ENCODE results near the gene ACKR3.

Gene ACKR3

DNA sequence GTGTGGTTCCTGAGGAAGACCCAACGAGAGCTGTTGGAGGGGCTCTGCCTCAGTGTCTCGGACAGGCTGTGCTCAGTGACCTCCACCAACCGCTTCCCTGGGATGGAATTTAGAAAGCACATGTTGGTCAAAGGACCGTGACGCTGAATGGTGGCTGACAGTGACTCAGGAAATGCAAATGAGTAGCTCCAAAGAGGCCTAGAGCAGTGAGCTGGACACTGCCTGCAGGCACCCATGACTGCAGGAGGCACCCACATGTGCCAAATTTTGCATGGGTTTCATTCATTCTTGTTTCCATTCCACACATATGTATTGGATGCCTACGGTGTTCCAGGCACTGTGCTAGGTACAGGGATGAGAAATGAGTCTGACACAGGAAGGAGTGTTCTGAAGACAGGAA is 46.4 kb downstream of the ACKR3 start:
- no peak for DNase-seq

DNA sequence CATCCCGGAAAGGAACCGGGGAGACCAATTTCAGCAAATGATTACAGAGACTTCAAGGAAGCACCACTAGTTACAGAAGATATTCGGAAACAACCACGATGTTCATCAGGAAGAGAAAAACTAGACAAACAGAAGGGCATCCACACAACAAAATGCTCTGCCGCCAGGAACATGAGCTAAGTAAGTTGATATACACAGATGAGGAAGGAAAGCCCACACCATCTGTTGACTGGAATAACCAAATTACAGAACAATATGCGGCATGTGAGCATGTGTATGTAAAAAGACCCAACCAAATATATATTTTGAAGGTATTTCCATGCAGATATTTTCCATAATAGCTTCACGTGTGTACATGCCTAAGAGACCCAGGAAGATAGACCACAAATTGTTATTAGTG is 47.0 kb downstream of the ACKR3 start:
- DNase-seq: no peak

DNA sequence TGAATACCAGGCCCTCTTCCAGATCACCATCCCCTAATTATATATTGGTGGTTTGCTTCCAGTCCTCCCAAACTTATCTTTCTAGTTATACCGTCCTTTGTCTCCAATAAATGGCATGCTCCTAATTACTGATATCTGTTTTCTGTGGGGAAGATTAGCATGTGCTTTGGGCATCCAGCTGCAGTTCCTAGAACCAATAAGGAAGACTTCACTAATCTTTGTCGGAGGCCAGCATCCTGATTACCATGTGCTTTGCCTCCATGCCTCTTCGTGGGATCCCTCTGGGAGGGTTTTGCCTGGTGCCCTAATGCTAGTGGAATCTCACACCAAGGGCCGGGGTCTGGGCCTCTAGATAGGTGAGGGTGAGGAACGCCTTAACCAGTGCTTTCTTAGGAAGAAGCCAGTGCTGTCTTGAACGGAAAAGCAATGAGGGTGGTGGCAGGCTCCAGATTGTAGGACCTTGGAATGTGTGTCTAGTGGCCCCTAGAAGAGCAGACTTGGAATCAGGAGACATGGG is 47.7 kb downstream of the ACKR3 start:
- DNase-seq: no peak

DNA sequence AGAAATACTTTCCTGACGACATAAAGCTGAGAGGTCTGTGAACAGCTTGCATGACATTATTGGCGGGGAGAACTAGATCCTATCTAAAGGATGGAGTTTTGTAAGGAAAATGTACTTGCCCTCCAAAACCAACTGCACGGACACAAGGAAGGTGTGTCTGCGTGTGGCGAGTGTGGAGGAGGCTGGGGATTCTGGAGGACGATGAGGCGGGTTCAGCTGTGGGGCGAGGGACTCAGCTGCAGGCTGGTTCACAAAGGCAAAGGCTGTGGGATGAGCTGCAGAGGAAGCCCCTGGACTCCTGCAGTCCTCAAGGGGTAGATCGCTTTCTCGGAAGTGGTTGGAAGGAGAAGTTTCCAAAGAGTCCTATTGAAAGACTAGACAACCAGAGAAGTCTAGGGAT is 48.2 kb downstream of the ACKR3 start:
- DNase-seq: no peak

DNA sequence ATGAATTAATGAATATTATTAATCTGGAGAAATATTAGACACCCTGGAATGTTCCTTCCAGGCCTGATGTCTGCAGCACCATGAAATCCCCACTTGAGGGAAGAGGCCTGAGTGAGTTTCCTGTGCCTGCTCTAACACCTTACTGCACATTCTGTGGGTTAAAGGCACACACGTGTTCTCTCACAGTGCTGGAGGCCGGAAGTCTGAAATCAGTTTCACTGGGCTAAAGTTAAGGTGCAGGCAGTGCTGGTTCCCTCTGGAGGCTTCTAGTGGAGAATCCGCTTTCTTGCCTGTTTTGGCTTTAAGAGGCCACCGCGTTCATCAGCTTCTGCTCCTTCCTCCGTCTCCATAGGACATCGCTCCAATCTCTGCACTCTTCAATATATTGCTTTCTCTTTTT is 48.7 kb downstream of the ACKR3 start:
- DNase-seq: no peak

DNA sequence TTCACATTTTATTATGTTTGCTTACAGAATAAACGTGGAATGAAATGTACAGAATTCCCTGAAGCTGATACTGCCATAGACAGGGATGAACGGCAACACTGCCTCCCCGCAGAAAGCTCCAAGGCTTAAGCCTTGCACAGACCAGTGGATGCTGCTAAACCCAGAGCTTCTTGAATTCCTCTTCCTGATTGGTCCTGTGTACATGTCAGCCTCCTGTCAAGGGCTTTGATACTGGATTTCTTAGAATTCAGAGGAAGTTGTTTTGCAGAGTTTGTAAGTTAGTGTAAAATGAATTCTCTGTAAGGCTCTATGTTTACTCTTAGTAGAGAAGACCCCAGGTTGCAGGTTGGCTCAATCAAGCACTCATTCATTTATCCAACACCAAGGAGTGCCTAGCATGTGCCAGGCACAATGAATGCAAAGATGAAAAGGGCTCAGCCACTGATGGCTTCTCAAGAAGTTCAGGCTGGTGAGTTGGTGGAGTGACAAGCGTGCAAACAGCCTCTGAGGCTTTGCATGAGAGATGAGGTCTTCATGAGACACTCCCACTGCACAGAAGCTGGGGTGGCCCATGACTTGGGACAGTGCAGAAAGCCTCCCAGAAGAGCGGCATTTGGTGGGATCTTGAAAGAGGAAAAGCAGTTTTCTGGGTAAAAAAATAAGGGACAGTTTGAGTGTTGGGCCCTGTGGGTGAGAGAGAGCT is 50.4 kb downstream of the ACKR3 start:
- DNase-seq: no peak

DNA sequence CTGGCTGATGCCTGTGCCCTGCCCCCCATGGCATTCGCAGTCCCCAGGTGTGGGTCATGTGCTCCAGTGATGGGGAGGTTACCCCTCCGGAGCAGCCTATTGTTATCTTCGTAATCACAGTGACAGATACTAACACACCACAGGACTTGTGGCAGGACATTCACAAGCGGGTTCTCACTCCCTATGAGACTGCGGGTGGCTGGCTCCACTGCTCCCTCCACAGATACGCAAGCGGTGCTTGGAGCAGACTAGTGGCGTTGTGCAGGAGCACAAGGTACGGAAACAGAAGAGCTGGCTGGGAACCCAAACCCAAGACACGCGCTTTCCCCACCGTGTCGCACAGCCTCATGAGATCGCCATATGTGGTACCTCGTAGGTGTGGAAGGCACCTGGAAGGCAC is 52.2 kb downstream of the ACKR3 start:
- DNase-seq: no peak

DNA sequence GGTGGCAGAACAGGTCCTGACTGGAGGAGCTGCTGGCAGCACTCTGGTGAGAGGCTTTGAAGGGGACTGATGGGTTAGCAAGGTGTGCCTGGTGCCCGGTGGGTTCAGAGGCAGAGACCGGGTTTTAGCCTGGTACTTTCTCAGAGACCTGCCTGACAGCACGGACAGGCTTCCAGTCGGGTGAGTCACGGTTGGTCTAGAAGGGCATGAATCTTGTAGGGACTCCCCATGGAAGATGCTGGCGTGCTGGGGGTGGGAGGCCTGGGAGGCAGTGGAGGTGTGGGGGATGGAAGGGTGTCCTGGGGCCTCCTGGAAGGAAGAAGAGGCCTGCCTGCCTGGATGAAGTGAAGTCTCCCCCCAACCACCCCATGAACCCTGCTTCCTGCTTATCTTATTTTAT is 52.6 kb downstream of the ACKR3 start:
- DNase-seq: no peak

DNA sequence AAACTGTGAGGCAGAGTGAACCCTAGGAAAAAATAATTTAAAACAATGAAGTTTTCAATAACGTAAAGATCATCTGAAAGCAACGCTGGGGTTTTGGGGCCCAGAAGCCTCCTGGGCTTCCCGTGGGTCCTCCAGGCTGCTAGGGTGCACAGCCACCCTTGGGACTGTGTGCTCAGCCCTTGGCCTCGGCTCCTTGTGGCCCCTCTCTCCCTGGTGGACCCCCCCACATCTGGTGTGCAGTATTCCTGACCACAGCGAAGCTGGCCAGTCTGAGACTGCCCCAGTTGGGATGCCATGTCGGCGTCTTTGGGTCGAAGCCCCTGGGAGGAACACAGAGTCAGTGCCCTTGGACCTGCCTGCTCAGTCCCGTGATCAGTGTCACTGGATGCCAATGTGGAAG is 53.0 kb downstream of the ACKR3 start:
- no peak for DNase-seq

DNA sequence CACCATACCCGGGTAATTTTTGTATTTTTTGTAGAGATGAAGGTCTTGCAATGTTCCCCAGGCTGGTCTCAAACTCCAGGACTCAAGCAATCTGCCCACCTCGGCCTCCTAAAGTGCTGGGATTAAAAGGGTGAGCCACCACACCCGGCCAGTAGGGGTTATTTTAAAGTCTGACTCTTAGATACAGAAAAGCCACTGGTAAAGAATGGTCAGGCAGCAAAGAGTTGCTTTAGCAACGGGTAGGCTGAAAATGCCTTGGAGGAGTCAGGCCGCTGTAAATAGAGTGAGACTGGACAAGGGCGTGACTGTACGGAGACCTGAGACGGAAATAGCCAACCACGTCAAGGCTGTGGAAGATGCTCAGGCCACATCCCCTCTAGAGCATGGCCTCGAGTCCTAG is 54.2 kb downstream of the ACKR3 start:
- DNase-seq: no peak

DNA sequence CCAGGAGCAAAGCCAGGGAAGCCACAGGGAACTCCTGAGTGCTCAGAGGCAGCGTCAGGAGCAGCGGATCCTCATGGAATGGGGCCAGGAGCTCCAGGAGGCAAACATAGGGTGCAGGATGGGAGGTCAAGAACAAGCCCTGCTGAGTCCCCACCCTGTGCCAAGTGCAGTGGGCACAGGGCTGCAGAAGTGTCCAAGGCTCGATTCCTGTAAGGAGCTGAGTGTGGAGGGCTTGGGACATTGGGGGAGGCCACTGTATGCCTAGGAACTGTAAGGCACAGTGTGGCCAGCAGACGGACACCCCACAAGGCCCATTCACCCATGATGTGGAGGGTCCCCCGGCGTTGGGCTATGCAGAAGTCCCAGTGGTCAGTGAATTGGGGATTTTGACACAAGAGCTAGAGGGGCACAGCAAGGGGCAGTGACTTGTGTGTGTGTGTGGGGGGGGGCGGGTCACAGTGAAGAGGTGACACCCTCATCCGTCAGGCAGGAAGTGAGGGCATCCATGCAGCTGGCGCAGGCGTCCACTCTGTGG is 55.6 kb downstream of the ACKR3 start:
- no peak for DNase-seq

DNA sequence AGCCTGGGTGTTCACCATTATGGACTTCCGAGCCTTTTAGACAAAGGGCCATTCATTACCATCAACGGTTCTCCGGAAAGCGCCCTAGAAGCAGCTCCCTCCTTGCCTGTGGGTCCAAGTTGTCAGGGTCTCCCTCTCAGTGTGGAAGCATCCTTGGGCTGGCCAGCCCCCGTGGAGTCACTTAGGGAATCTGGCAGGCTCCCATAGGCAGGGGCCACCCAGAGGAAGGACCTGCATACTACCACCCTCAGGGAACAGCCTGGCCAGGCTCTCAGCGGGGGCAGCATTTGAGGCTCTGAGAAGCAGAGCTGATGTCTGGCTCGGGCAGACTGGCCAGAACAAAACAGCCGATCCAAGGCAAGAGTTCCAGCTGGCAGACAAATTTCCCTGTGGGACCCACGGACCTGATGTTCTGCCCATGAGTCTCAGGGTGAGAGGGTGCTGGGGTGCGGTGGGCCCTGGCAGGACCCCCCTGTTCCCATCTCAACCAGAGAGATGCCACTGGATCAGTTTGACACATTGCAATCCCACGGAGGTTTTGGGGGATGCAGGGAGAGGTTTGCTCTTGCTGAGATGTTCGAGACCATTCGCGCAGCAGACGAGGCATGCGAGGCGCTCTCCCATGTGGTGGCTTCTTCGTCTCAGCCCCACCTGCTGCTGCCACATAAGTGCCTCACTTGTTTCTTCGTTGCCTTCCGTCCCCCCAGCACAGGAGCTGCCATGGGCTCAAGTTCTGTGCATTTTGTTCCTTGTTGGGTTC is 56.9 kb downstream of the ACKR3 start:
- DNase-seq: no peak

DNA sequence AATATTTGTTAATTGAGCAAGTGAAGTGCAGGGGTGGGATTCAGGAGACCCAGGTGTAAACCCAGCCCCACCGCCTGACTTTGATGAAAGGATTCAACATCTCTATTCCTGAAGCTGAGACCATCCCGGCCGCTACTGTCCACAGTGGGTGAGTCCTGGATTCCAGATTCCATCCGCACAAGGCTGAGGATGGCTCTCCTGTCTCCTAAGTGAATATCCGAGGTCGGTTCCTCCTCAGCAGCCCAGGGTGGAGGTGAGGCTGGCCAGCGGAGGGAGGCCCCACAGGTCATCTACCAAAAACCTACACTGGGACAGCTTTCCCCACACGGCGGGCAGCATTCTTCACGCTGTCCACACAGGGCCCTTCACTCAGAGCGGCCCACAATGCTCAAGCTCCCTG is 57.6 kb downstream of the ACKR3 start:
- DNase-seq: no peak

DNA sequence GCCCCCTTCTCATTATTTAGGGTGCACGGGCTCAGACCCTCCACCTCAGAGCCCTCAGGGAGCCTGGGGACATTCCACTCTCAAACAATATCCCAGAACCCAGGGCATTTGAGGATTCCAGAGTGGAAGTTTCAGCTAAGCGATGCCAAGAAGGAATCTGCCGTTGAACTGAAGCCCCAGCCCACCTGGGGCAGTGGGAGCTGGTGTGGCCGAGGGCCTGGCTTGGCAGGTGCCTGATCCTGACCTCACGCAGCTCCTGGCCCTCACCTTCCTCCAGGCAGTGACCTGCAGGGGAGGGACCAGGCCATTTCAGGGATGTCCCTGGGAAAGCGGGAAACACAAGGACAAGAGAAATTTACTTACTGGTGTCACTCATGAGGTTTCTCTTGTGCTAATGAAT is 58.2 kb downstream of the ACKR3 start:
- no peak for DNase-seq

DNA sequence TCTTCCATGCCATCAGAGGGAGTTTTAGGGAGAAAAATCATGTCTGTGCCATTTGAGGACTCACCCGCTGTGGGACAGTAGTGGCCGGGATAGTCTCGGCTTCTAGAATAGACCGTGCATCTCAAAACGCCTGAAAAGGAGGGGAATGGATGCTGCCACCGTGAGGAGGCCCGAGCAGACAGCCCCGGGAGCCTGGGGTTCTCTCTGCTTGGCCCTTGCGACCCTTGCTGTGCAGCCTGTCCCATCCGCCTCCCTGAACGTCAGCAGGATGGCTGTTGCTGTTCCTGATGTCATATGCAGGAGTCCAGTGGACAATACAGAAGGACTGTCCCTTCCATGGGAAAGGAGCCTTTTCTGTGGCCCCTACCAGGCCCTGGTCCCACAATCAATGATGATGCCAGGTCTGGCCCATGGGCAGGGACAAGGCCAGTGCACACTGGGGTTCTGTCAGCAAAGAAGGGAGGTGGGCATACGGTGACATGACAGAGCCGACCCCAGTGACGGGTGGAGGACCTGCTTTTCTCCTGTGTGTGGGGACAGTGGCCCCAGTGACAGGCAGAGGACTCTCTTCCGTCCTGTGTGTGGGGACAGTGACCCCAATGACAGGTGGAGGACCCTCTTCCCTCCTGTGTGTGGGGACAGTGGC is 58.8 kb downstream of the ACKR3 start:
- no peak for DNase-seq

DNA sequence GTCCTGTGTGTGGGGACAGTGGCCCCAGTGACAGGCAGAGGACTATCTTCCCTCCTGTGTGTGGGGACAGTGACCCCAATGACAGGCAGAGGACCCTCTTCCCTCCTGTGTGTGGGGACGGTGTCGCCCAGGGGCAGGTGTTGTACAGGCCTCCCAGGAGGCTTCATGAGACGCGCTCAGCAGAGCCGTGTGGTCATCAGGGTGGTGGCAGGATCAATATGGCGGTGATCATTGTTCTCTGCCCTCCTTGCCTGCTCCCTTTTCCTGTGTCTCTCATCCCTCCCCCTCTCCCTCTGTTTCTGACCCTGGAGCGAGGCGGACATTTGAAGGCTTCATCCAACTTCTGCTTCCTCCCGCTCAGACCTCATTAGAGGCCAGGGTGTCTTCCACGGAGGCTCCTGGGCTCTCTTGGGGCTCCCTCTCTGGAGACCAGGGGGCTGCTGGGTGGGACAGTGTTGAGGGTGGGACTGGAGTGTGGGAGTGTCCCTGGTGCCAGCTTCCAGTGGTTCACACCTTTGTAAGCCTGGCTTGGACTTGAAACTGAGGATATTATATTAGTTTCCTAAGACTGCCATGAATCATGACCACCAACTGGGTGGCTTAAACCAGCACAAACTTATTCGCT is 59.5 kb downstream of the ACKR3 start:
- DNase-seq: no peak

DNA sequence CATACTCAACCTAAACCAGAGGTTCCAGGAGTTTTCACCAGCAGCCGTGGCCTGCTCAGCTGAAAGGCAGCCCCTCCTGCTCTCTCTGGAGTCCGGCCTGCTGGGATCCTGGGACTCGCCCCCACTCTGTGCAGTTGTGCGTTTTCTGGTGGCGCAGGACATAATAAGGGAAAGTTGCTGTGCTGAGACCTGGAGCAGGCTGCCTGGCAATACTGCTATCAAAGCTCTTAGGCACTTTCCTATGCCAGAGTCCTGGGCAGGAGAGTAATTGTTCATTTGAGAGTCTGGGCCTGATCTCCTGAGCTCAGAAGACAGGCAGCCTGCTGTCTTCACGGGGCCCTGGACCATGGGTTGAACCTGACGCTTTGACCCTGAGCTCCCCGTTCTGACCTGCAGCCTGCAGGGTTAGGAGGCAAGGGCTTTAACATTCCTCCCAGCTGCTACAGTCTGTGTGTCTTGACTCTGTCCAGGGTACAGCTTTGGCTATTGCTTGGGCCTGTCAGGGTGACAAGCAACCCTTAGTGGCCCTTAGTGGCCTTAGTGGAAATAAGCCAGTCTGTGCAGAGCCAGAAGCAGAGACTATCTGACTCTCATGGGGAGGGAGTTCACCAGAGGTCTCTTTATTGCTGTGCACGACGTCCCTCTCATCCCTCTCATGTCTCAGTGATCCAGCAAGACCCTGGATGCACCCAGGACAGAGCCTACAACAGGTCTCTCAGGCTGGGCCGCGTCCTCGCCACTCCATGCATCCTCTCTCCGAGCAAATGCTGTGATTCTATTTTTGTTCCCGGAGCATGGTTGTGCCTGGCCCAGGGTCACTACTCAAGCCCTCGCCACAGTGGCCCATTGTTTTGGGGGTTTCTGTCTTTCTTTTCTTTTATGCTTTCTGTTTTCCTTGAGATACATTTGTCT is 60.6 kb downstream of the ACKR3 start:
- no peak for DNase-seq

DNA sequence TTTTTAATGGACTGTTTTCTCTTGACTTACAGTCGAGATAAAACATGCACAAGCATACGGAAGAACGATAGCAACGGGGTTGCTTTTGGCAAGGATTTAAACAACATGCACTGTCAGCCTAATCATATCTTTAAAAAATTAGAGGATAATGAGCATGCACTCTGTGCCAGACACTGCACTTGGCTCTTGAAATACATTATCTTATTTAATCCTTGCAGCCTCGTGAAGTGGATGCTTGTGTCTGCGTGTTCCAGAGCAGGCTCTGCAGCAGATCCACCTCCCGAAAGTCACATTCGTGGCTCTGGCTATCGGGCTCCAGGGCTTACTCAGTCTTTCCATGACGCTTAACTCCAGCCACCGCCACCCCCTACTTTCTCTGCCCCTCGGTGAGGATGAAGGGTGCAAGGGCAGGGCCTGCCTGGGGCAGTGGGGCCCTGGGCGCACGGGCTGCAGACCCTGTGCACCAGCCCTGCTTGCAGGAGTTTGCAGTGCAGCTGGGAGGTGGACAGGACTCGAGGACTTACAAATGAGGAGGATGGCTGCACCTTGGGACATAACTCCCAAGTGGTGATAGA is 61.7 kb downstream of the ACKR3 start:
- DNase-seq: no peak

DNA sequence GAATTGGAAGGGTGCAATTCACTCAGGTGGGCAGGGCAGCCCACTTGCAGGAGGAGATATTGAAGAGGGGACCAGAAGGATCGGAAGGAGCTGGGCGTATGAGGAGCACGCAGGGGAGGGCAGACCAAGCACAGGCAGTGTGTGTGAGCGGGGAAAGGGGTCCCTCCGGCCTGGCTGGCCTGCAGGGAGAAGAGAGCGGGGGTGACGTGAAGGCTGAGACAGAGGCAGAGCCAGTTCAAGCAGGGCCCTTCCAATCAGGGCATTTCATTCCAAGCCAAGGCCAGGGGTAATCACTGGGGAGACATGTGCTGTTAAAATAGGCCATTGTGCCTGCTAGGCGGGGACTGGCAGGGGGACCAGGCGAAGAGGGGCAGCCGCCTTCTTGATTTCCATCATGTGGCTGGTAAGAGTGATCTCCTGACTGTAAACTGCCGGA is 62.2 kb downstream of the ACKR3 start:
- DNase-seq: no peak
